Esophagus squamous epithelium (tissue), 5 donors: Measurements from ENCODE around the gene CRYBA4. TPM values are rescaled to one million over a fixed set of nuclear protein-coding genes. Genes with fewer than 3 reads are reported as not detected.

Experiments
- DNase-seq: peaks from one replicate; lab custom pipeline; 2025; lab: John Stamatoyannopoulos, UW
- H3K27ac ChIP-seq, 4 donors: fragments of 200-600 bp; sonication (generic); one replicate each; pipeline ENCODE4 v1.5.1; 2016 to 2019; ENCODE audit warnings: mild to moderate bottlenecking in 1 of 4
- H3K27me3 ChIP-seq, 4 donors: fragments of 200-600 bp; sonication (generic); 1 replicate in 3 of 4; 2 replicates in 1 of 4; pipeline versions ENCODE4 v1.5.1 to v1.6.0; 2017 to 2021; ENCODE audit warnings: antibody characterized with exemption in 1 of 4
- H3K36me3 ChIP-seq, 3 donors: fragments of 200-600 bp; sonication (generic); one replicate each; pipeline ENCODE4 v1.5.1; 2016 to 2019
- H3K4me1 ChIP-seq, 3 donors: fragments of 200-600 bp; sonication (generic); one replicate each; pipeline ENCODE4 v1.5.1; 2017 to 2019
- H3K4me3 ChIP-seq, 4 donors: fragments of 200-600 bp; sonication (generic); 1 replicate in 3 of 4; 2 replicates in 1 of 4; pipeline ENCODE4 v1.5.1; 2016 to 2019; ENCODE audit warnings: mild to moderate bottlenecking in 2 of 4, moderate library complexity in 1 of 4
- H3K9me3 ChIP-seq, 3 donors: fragments of 200-600 bp; sonication (generic); one replicate each; pipeline ENCODE4 v1.5.1; 2016 to 2019
- CTCF ChIP-seq, 6 experiments: fragments of 450-650 bp in 4 of 6; fragments of 200-600 bp in 2 of 6; sonication (generic) in 2 of 6; IDR thresholded peaks; one replicate each; pipeline ENCODE4 v1.5.1; 2016 to 2019; ENCODE audit warnings: antibody characterized with exemption in 6 of 6, mild to moderate bottlenecking in 4 of 6, moderate library complexity in 4 of 6
- POLR2A ChIP-seq, 4 donors: fragments of 450-650 bp; IDR thresholded peaks; one replicate each; pipeline ENCODE4 v1.6.1; 2017; ENCODE audit warnings: antibody characterized with exemption in 4 of 4, mild to moderate bottlenecking in 4 of 4, moderate library complexity in 3 of 4
- WGBS, 2 donors: methylation state at CpG; one replicate each; pipeline ENCODE4 v1.1.5; 2018; 5-methylcytosine and 5-hydroxymethylcytosine counted together
- intact Hi-C: fragments of 100-400 bp; cut with DNase I; formaldehyde crosslinking; loops from one replicate; pipeline ENCODE4 v1.15.0; 2022
- total RNA-seq, 4 donors: library from RNA; depleted of rRNA; stranded (reverse); fragments of >200 nt; gene quantifications; one replicate each; pipeline ENCODE4 v1.1.0, GENCODE V29; 2016
- donor health status: DM: yes; HTN: yes; CAD: no.

Gene CRYBA4
- total RNA-seq, 4 donors from 2014 or later, result not detected

DNA sequence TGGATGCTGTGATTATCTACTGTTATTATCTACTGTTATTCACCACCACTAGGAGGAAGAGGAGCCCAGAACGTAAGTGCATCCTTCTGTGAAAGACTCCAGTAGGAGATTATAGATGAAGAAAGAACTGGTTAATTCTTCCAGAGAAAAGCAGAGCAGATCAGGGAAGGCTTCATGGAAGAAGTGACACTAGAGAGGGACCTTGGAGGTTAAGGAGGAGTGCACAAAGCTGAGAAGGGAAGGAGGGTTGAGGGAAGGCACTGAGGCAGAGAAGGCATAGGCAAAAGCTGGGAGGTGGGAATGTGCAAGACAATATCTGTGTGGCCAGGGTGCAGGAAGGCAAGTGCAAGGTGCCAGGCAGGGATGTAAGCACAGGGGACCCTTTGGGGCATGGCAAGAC lies 17.4 kb upstream of the CRYBA4 start:
- no peak for TF ChIP-seq POLR2A (IDR thresholded peaks at IDR 0.05)
- no peak for TF ChIP-seq CTCF (IDR thresholded peaks at IDR 0.05)
- H3K4me1 ChIP-seq, result no peaks in the 10 kb centered on the region
- H3K27ac ChIP-seq, result no peak overlapping the region
- no peaks in the 10 kb centered on the region for H3K9me3 ChIP-seq
- 85 to 100% methylated on average over 1 of the region's 1 CpG for WGBS, 2 donors
- H3K27me3 ChIP-seq, result peaks cover 0 to 4% (median 0%) of the 10 kb centered on the region in 4 donors
- intact Hi-C loops, result no loop called here
- H3K36me3 ChIP-seq, result no peaks in the 10 kb centered on the region
- no peak overlapping the region for H3K4me3 ChIP-seq
- DNase-seq, result no peak

- no peak for DNase-seq
- WGBS, 2 donors, result 61 to 77% methylated on average over 4 of the region's 4 CpGs
- Histone ChIP-seq H3K4me1 (no peaks in the 10 kb centered on the region), H3K27ac (no peak overlapping the region), H3K27me3 (peaks cover 0 to under 1% (median 0%) of the 10 kb centered on the region in 4 donors), H3K36me3 (no peaks in the 10 kb centered on the region), H3K4me3 (no peak overlapping the region), H3K9me3 (no peaks in the 10 kb centered on the region)
- intact Hi-C loops, result no loop called here
- TF ChIP-seq POLR2A (IDR thresholded peaks at IDR 0.05), result no peak
- no peak for TF ChIP-seq CTCF (IDR thresholded peaks at IDR 0.05)
Observed at GRCh38 chr22:26606611-26607010, 15.2 kb upstream of the CRYBA4 start.

GRCh38 chr22:26608129-26608528 lies 13.6 kb upstream of the CRYBA4 start:
- Histone ChIP-seq H3K27me3 (peaks cover 0 to 15% (median 2%) of the 10 kb centered on the region in 4 donors), H3K27ac (no peak overlapping the region), H3K9me3 (no peaks in the 10 kb centered on the region), H3K4me3 (no peak overlapping the region), H3K36me3 (no peaks in the 10 kb centered on the region), H3K4me1 (no peaks in the 10 kb centered on the region)
- TF ChIP-seq POLR2A (IDR thresholded peaks at IDR 0.05), result no peak
- no peak for TF ChIP-seq CTCF (IDR thresholded peaks at IDR 0.05)
- WGBS, 2 donors, result 32 to 33% methylated on average over 2 of the region's 2 CpGs
- intact Hi-C loops, result no loop called here
- no peak for DNase-seq

- Histone ChIP-seq H3K4me1 (no peaks in the 10 kb centered on the region), H3K4me3 (no peak overlapping the region), H3K9me3 (no peaks in the 10 kb centered on the region), H3K36me3 (no peaks in the 10 kb centered on the region), H3K27ac (no peak overlapping the region), H3K27me3 (peaks cover 0 to 24% (median 2%) of the 10 kb centered on the region in 4 donors)
- DNase-seq, result no peak
- intact Hi-C loops, result no loop called here
- TF ChIP-seq CTCF (IDR thresholded peaks at IDR 0.05) (no peak), POLR2A (IDR thresholded peaks at IDR 0.05) (no peak)
- 80 to 87% methylated on average over 2 of the region's 2 CpGs for WGBS, 2 donors
Observed at GRCh38 chr22:26609287-26609686, 12.5 kb upstream of the CRYBA4 start.

- DNase-seq, result no peak
- peak overlapping the region in 1 of 4 donors; percentile 14 for H3K27ac ChIP-seq
- intact Hi-C loops, result no loop called here
- no peaks in the 10 kb centered on the region for H3K9me3 ChIP-seq
- H3K36me3 ChIP-seq, result no peaks in the 10 kb centered on the region
- peaks cover 0 to 34% (median 2%) of the 10 kb centered on the region in 4 donors for H3K27me3 ChIP-seq
- WGBS, 2 donors, result 42 to 49% methylated on average over 10 of the region's 12 CpGs
- no peak for TF ChIP-seq POLR2A (IDR thresholded peaks at IDR 0.05)
- TF ChIP-seq CTCF (IDR thresholded peaks at IDR 0.05), result no peak
- no peak overlapping the region for H3K4me3 ChIP-seq
- no peaks in the 10 kb centered on the region for H3K4me1 ChIP-seq
Observed at GRCh38 chr22:26610072-26610958, 11.4 kb upstream of the CRYBA4 start.
